NK-92 treated with Interleukin-12 subunit alpha and Interleukin-12 subunit beta, amount 100 ng/mL, for 24 hours (cell line): ENCODE results near the gene MZF1.
"Not testable (repeated sequence)": the region's sequence is repeated elsewhere in the genome, so short reads cannot be mapped to it uniquely, and the experiment has no call there.

Source experiments
- DNase-seq: peaks from one replicate; lab custom pipeline; 2025; lab: John Stamatoyannopoulos, UW

Gene MZF1

DNA sequence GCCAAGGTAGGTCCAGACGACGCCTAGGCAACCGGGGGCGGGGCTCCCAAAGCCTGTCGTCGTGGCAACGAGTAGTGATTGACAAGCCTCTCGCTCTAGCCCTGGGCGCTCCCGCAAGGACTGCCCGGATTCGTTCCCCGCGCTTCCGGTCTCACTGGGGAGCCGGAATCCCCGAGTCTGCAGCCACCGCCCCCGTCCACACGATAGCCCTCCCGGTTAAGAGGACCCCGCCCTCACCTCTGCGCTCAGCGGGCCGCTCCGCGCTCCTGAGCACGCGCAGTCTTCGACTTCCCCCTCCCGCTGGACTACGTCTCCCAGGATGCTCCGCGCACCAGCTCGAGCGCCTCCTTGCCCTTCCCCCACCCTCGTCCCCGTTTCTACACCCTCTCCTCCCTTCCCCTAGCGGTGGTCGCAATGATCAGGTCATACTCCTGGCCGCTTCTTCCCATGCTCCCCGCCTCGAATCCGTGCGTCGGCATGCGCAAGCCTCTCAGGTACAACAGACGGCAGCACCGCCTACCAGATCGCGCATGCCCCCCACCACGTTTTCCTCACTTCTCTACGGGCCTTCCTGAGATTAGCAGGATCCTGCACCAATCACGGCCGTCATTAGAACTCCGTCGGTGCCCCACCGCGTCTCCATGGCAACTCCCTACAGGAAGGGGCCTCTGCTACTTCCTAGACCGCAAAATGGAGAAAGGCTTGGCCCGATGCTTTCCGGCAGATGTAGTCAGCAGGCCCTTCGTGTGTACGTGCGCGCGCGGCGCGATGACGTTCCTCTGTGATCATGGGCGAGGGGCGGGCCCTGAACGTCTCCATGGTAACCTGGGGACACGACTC lies at the start of gene MZF1:
Gene MZF1 (minus strand): TSS at position 518 of the 840 bp plus-strand sequence. CDS start 1,946 bp downstream, outside the sequence.
- no peak for DNase-seq

DNA sequence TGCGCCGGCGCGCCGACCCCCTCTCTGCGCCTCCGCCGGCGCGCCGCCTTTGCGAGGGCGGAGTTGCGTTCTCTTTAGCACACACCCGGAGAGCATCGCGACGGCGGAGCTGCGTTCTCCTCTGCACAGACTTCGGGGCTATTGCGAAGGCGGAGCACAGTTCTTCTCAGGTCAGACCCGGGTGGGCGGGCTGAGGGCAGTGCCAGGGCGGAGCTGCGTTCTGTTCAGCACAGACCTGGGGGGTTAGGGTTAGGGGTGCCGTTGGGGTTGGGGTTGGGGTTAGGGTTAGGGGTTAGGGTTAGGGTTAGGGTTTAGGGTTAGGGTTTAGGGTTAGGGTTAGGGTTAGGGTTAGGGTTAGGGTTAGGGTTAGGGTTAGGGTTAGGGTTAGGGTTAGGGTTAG lies 34.1 kb upstream of the MZF1 start:
- not testable (repeated sequence) for DNase-seq

DNA sequence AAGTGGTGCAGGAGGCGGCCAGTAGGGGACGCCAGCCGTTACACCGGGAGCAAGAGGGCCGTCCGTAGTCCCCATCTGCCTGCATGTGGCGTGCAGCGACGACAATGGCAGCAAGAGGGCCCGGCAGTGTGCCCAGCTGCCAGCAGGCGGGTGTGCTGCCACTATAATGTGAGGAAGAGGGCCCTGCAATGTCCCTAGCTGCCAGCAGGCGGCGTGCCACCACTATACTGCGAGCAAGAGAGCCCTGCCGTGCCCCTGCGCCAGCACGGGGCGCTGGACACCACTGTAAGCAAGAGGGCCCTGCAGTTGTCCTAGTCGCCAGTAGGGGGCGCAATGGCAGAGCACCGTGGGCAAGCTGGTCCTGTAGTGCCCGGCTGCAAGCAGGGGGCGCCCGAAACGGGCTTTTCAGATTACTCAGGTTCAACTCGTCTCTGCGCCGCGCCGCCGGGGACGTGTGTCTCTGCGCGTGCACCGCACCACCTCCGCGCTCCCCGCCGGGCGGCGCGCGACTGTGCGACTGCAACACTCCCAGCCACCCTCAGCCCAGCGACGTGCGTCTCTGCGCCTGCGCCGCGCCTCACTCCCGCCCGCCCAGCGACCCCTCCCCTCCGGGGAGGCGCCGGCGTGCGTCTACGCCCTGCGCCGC lies 33.2 kb upstream of the MZF1 start:
- DNase-seq = not testable (repeated sequence)

DNA sequence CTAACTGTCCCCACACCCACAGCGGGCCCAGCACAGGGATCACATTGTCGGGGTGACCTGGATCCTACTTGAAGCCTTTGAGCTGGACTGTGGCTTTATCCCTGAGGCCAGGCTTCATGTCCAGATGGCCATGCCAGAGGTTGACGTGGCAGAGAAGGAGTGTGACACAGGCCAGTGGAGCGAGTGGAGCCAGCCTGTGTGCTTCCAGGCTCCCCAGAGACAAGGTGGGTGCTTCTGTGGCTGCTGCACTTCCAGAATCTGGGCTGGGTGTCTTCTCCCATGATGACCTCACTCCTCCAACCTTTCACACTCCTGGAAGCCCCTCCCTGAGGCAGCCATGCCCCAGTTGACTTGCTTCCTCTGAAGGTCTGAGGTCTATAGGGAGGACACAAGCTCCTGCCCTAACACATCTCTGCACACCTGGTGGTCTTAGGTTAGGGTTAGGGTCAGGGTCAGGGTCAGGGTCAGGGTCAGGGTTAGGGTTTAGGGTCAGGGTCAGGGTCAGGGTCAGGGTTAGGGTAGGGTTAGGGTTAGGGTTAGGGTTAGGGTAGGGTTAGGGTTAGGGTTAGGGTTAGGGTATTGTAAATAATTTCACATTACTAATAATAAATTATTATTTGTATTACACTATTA lies 13.1 kb upstream of the MZF1 start:
- no peak for DNase-seq

DNA sequence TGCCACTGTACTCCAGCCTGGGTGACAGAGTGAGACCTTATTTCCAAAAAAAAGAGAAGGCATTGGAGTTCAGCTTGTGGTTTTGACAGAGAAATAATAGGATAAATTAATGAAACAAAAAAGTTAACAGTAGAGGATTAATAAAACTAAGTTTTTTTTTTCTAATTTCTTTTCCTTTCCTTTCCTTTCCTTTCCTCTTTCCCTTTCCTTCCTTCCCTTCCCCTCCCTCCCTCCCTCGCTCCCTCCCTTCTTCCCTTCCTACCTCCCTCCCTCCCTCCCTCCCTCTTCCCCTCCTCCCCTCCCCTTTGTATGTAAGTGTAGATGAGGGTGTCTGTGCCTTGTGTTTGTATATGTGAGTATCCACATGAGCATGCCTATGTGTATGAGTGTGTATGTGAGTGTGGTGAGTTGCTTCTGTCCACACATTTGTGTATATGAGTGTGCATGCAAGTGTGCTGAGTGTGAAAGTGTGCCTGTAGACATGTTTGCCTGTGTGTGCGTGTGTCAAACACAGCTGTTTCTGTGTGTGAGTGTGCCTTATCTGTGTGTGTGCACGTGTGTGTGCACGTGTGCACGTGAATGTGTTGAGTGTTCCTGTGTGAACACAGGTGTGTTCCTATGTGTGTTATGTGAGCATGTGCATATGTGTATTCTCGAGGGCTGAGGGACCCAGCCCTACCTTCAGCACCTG lies 12.5 kb upstream of the MZF1 start:
- no peak for DNase-seq

DNA sequence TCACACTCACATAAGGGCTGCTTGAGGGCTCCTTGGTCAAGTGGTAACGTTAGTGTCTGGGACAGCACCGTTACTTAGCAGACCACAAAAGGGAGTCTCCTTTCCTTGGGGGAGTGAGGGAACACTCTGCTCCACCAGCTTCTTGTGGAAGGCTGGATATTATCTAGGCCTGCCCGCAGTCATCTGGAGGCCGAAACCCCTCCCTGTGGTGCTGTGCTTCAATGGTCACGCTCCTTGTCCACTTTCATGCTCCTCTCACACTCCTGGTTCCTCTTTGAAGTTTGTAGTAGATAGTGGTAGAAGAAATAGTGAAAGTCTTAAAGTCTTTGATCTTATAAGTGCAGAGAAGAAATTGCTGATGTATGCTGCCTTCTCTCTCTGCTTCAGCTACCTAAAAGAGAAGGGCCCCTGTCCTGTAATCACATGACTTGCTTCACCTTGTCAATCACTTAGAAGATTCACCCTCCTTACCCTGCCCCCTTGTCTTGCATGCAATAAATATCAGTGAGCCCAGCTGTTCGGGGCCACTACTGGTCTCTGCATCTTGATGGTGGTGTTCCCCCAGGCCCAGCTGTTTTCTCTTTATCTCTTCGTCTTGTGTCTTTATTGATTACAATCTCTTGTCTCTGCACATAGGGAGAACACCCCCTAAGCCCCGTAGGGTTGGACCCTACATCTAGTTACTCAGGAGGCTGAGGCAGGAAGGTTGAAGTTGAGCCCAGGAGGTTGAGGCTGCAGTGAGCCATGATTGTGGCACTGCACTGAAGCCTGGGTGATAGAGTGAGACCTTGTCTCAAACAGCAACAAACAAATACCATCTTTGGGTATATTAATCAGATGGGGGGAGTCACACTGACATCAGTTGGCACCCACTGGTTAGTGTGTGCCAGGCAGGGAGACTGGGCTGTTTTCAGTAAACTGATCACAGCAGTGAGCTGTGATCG lies 11.6 kb upstream of the MZF1 start:
- no peak for DNase-seq

DNA sequence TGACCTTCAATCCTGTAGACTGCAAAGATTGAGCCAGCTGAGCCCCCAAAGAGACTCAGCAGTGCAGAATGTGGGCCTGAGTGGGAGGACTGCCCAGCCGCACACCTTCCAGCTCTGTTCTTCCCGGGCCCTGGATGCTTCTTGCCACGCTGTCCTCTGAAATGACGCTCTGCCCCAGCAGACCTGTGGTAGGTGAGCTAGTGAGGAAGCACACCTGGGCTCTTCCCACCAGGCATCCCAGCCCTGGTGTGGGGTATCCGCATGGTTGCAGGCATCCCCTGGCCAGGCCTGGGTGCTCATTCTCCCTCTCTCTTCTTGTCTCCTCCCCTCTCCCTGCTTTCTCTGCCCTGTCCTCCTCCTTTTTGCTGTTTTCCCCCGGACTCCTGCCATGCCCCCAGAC lies 9.8 kb upstream of the MZF1 start:
- no peak for DNase-seq

DNA sequence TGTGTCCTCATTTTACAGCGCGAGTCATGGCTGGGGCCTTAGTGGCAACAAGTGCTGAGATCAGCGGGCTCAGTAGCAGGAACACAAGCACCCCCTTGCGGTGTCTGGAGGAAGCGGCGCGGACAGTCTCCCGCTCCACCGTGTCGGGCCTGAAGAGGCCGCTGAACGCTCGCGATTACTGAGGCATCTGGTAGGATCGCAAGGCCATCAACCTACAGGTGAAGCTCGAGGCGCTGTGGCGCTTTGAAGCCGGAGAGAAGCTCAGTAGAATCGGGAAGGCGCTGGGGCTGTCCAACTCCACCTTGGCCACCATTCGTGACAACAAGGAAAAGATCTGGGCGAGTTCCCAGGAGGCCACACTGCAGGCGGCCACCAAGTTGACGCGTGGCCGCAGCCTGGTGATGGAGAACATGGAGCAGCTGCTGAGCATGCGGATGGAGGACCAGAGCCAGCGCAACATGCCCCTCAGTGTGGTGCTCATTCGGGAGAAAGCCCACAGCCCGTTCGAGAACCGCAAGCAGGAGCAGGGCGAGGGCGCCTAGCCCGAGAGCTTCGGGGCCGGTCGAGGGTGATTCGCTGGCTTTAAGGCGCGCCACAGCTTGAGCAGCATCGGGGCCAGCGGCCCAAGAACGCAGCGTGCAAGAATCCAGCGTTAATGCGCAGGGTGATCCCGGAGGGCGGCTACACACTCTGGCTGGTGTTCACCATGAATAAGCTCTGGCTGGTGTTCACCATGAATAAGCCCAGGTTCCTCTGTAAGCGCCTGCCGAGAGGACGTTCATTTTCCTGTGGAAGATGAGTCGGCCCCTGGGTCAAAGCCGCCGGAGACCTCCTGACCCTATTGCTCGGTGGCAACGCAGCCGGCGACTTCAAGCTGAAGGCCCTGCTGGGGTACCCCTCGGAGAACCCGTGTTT lies 8.3 kb upstream of the MZF1 start:
- no peak for DNase-seq

DNA sequence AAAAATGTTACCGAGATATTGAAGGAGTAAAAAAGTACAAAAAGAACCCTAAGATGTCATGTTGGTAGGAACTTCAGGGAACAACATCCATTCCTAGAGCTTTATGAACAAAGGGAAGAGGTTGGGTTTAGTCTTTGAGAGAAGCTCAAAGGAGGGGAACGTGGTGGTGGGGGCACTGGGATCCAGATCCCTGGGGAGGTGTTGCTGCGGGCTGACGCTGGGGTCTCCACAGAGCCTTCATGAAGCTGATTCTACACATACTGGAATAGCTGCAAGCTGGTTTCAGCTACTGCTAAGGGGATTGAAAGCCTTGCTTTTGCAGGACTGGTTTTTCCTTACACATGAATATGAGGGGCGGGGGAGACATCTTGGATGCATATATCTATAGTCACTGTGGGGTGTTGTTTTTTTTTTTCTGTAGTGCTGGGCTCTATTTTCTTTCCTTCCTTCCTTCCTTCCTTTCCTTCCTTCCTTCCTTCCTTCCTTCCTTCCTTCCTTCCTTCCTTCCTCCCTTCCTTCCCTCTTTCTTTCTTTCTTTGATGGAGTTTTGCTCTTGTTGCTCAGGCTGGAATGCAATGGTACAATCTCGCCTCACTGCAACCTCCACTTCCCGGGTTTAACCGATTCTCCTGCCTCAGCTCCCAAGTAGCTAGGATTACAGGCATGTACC lies 6.5 kb upstream of the MZF1 start:
- no peak for DNase-seq

DNA sequence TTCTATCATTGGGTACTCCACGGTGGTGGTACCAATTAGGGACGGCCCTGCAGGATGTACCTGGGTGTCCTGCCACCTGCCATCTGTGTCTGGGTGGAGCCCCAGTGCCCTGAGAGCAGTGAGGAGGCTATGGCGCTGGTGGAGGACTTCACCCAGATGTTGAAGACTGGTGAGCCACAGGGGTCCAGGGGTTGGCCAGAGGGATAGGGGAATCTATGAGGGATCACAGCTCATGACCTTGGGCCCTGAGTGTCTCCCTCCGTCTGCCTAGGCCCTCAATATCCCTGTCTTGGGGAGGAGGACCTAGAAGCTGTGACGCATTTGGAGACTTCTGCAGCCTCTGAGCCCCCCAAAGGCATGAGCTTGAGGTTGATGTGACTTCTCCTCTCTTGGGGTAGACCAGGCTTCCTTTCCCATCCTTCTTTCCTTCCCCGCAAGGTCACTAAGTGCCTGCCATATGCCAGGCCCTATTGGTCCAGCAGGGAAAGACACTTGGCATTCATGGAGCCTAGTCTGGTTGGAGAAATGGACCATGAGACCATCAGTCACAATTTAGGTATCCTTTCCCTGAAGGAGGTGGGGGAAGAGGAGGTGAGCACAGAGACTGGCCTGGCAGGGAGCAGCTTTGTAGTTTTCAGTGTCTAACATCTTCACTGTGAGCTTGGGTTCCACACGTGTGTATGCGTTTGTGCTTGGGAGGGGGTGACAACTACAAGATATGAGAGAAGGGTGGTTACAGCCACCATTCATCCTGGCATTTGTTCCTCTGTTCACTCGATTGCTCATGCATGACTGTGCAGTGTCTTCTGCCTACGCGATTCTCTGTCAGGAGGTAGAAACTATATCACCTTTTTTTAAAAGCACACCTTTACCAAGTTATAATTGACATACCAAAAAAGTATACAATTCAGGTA lies 5.1 kb upstream of the MZF1 start:
- DNase-seq = no peak

DNA sequence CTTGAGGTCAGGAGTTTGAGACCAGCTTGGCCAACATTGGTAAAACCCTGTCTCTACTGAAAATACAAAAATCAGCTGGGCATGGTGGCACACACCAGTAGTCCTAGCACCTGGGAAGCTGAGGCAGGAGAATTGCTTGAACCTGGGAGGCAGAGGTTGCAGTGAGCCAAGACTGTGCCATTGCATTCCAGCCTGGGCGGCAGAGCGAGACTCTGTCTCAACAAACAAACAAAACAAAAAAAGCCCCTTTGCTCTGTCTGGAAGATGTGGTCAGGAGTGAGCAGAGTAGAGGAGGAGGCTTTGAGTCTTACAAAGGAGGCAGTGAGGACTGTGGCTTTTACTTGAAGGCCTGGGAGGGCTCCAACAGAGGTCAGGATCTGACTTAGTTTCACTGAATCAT lies 4.4 kb upstream of the MZF1 start:
- not testable (repeated sequence) for DNase-seq

DNA sequence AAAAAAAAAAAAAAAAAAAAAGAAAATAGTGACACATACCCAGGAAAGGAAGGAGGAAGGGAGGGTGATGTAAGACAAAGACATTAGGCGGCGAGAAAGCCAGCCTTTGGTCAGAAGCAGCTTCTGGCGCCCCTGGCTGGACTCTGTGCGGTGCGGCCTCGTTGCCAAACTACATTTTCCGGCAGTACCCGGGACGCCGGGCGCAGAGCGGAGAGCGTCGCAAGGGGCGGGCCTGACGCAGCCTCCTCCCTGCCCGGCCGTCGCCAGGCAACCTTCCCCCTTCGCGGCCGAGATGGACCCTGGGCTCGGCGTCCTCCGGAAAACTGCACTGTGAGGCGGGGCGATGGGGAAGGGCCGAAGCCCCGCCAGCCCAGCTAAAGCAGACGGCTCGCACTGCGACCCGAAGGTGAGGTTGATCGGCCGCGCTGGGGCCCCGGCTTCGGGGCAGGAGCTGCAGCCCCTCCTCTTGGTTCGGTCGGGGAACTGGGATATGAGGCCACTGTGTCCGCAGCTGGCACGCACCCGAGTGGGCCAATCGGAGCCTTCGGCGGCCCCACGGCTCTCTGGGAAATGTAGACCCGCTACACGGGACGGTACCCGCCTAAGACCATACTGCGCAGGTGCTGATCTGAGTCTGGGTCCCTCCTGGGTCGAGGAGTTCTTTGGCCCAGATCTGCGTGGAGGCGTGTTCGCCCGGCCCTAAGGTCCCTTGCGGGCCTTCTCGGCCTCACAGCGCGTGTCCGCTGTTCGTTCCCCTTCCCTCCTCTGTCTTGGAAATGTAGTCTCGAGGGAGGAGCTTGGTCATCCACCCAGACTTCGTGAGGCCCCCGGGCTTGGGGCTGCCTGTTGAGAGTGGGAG lies 2.3 kb upstream of the MZF1 start:
- DNase-seq = no peak

DNA sequence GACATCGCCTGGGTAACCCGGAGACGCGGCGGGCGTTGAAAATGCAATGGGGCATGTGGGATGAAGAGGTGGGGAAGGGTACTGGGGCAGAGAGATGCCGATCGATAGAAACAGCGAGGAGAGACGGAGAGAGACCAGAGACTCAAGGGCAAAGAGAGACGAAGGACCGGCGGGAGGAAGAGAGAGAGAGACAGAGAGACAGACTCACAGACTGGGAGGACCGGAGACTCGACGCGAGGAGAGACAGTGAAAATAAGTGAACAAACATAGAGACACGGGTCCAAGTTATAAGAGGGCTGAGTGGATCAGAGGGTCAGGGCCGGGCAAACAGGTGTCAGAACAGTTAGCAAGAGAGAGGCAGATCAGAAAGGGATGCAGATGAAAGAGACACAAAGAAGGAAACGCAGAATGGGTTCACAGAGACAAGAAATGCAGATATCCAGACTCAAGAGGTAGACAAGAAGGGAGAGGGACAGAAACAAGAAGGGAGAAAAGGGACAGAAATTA lies 576 bp upstream of the MZF1 start:
- no peak for DNase-seq

DNA sequence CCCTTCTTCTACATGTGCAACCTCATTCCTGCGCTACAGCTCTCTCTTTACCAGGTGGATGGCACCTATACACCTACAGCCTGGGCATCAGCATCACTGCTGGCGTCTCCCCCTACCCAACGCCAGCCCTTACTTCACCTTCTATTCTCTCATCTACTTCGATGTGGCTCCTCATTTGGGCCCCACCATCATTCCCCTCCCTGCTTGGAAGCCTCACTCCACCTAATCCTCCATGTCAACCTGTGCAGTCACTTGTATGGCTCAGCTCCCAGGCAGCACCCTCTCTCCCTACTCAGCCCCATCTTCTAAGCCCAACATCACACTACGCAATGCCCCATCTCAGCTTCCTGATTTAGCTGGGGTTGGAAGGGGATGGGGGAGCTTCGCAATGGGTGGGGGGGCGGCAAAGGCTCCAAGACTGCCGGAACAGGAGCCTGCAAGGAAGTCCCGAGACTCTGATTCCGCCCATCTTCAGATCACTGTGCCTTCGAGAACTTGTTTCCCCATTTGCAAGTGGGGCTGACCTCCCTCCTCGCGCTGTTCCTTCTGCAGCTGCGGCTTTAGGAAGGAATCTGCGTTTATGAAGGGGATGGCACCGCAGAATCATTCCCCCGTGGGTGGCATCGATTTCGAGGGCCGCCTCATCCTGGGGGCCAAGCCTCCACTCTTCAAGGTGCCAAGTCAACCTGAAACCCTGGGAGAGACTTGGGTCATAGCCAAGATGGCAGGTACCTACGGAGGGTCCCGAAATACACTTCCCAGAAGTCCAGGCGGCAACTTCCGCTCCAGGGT lies 913 bp downstream of the MZF1 start:
- no peak for DNase-seq

DNA sequence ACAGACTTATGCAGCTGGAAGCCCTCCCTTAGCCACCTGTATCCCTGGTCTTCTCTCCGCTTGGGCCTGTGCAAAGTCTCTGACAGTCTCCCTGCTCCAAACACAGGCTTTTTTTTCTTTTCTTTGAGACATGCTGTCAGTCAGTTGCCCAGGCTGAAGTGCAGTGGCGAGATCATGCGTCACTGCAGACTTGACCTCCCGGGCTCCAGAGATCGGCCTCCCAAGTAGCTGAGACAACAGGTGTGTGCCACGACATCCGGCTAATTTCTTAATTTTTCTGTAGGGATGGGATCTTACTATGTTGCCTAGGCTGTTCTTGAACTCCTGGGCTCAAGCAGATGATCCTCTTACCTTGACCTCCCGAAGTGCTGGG lies 1.6 kb downstream of the MZF1 start:
- DNase-seq = no peak

DNA sequence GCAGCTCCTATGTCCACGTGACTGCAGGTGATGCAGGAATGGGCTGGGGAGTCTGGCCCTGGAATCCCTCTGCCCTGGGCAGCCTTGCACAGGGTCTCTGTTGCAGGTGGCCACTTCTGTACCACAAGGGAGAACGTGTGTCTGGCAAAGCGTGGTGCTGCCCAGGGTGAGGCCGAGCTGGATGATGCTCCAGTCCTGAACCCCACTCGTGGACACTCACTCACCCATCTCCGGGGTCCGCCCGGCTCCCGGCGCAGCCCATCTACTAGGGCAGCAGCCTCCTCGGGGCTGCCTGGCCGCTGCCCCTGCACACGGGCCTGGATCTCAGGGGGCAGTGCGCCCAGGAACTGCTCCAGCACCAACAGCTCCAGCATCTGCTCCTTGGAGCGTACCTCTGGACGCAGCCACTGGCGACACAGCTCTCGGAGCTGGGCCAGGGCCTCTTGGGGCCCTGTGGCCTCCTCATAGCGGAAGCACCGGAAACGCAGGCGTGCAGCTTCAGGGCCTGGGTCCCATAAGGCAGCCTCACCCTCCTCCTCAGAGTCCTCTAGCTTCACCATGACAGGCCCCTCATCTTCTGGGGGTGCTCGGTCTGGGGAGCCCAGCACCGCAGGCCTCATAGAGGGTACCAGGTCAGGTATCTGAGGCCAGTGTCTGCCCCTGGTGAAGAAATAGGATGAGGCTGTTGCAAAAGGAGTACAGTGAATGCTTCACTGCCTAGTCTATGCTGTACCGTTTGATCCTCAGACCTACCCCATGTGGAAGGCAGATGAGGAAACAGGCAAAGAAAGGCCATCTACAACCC lies 2.2 kb downstream of the MZF1 start:
- no peak for DNase-seq
